ENCODE measurements around the gene MINDY3. TPM values are rescaled to one million over a fixed set of nuclear protein-coding genes. Genes with fewer than 3 reads are reported as not detected.
A peak's percentile ranks its signal among the peaks of the same experiment; 100 is the strongest.

The MINDY3 gene
- total RNA-seq, 1 experiment from 2014 or later, result 14.9 TPM

GRCh38 chr10:15805395-15806058 lies 54.8 kb downstream of the MINDY3 start:
- Histone ChIP-seq H2BK5ac (ENCODE audit: insufficient read length, low read length) (no peak overlapping the region), H2AFZ (ENCODE audit: low read length) (no peak overlapping the region), H4K20me1 (ENCODE audit: control insufficient read depth, insufficient read depth, insufficient read length) (no peaks in the 10 kb centered on the region), H3K56ac (ENCODE audit: insufficient read length, low read depth, low read length) (no peak overlapping the region), H3K18ac (ENCODE audit: insufficient read length, low read depth, low read length) (no peak overlapping the region), H3K79me1 (ENCODE audit: insufficient read depth, low read depth, low read length, poor library complexity, severe bottlenecking) (no peaks in the 10 kb centered on the region), H3K14ac (ENCODE audit: insufficient read depth, low read length) (no peak overlapping the region), H4K8ac (replicated peaks; ENCODE audit: insufficient read length, low read depth, low read length) (no peak overlapping the region), H3K9me3 (ENCODE audit: control insufficient read depth, low read depth, low read length) (no peaks in the 10 kb centered on the region), H2BK15ac (ENCODE audit: low read depth, low read length) (no peak overlapping the region), H3K27ac (ENCODE audit: insufficient read length, low read depth, low read length) (no peak overlapping the region), H3K9ac (ENCODE audit: extremely low read depth, insufficient read length, low read length) (no peak overlapping the region), H2BK12ac (ENCODE audit: insufficient read length, low read depth, low read length) (no peak overlapping the region), H2BK120ac (ENCODE audit: low read depth, low read length, poor library complexity, severe bottlenecking) (no peak overlapping the region), H3K79me2 (ENCODE audit: insufficient read depth, low read length) (no peaks in the 10 kb centered on the region), H3K4me2 (ENCODE audit: insufficient read depth, insufficient read length, low read length) (no peak overlapping the region), H4K91ac (ENCODE audit: insufficient read length, low read depth, low read length) (no peak overlapping the region), H3K4me1 (ENCODE audit: insufficient read depth, low read length) (no peaks in the 10 kb centered on the region), H2BK20ac (ENCODE audit: low read depth, low read length, poor library complexity, severe bottlenecking) (no peak overlapping the region), H4K5ac (ENCODE audit: insufficient read length, low read depth, low read length) (no peak overlapping the region), H3T11ph (ENCODE audit: low read length) (no peak overlapping the region), H3K27me3 (ENCODE audit: insufficient read depth, low read length) (no peaks in the 10 kb centered on the region), H3K23me2 (ENCODE audit: insufficient read length, low read depth, low read length, poor library complexity, severe bottlenecking) (no peaks in the 10 kb centered on the region), H3K23ac (ENCODE audit: insufficient read length, low read depth, low read length) (no peak overlapping the region), H3K4ac (ENCODE audit: low read depth, low read length) (no peak overlapping the region), H2AK5ac (ENCODE audit: insufficient read length, low read length) (no peak overlapping the region)
- 0 out of 7 replicates have a peak overlapping the region, but pooled peaks of 1 of the 3 experiments have one; percentile 46 for H3K27ac Mint-ChIP-seq
- DNase-seq, result no peak
- H3K4me1 Mint-ChIP-seq, result peaks cover 6 to 13% of the 10 kb centered on the region in 2 experiments; a peak in 3 of 4 replicates
- no peaks in the 10 kb centered on the region for H3K9me3 Mint-ChIP-seq
- H3K27me3 Mint-ChIP-seq (ENCODE audit: low read depth), result no peaks in the 10 kb centered on the region
- H3K36me3 Mint-ChIP-seq (ENCODE audit: insufficient read depth in 1 of 3, low read depth in 3 of 3), result no peaks in the 10 kb centered on the region
- WGBS (ENCODE audit: extremely low coverage, insufficient read length, low lambda C conversion rate), result no CpG with 5 or more reads among the region's 5 CpGs
- no peak overlapping the region for H3K4me3 Mint-ChIP-seq
- no peak for TF ChIP-seq CTCF (conservative IDR thresholded peaks at IDR 0.05)
